ENCODE measurements around the gene MCAM. TPM values are rescaled to one million over a fixed set of nuclear protein-coding genes. Genes with fewer than 3 reads are reported as not detected.

The MCAM gene
- total and polyA plus RNA-seq, 2 donors (not counting 3 experiments of a cell fraction or from before 2014, with no cell fraction given): 1,027 to 2,543 TPM

- no peaks in the 10 kb centered on the region for H3K9me3 ChIP-seq (replicated peaks; ENCODE audit: control insufficient read depth, insufficient read depth, low read length)
- ChIA-PET CTCF (interaction anchor here (0.8 to 15.9 kb wide), 11 partner anchors 11 to 302 kb away, joined by 3 to 301 read pairs (median 3); partner anchors contain the start of genes C1QTNF5, CBL, DPAGT1 and RPS25), POLR2A (interaction anchor here (0.9 to 2.2 kb wide), 2 partner anchors 12 to 225 kb away, joined by 4 to 17 read pairs; a partner anchor contains a TSS)
- H4K20me1 ChIP-seq (replicated peaks; ENCODE audit: control insufficient read depth, extremely low read depth, insufficient read depth, low read length): no peaks in the 10 kb centered on the region
- no peaks in the 10 kb centered on the region for H3K27me3 ChIP-seq (ENCODE audit: control insufficient read depth in 2 of 2, insufficient read depth in 2 of 2, low read length in 2 of 2)
- BruUV-seq (replicated peaks): no TSS peak
- dilution Hi-C loops (cut with MboI; ENCODE audit: extremely low pct_ligation_motif_present, low sequenced_read_pairs): no loop called here
- H3K4me1 ChIP-seq (ENCODE audit: control insufficient read depth, extremely low read depth, insufficient read depth, low read length): peaks cover 53% of the 10 kb centered on the region
- H3K27ac ChIP-seq (ENCODE audit: insufficient read depth, low read depth, low read length): peak overlapping the region; percentile 93
- H3K79me2 ChIP-seq (ENCODE audit: control insufficient read depth, insufficient read depth, low read length): peaks cover 22% of the 10 kb centered on the region
- H3K9me1 ChIP-seq (replicated peaks; ENCODE audit: control insufficient read depth, extremely low read depth, insufficient read depth, low read length): no peaks in the 10 kb centered on the region
- peak overlapping the region in 2 of 3 experiments; percentile 23 to 29 for H3K4me3 ChIP-seq (replicated peaks in 1 of 3; ENCODE audit: insufficient read depth in 1 of 3, low read depth in 1 of 3, low read length in 3 of 3)
- FAIRE-seq: no peak
- peak overlapping the region; percentile 68 for H3K9ac ChIP-seq (replicated peaks; ENCODE audit: extremely low read depth, insufficient read depth, low read length)
- no peak overlapping the region for H2AFZ ChIP-seq (ENCODE audit: low read depth, low read length)
- intact Hi-C loops (cut with micrococcal nuclease): loop anchor here (2.0 kb wide), 5 partner anchors 58 to 708 kb away; partner anchors contain the start of genes DDX6 and USP2
- H3K36me3 ChIP-seq (ENCODE audit: control insufficient read depth in 2 of 2, extremely low read depth in 1 of 2, insufficient read depth in 2 of 2, low read length in 2 of 2): no peaks in the 10 kb centered on the region
- TF ChIP-seq GATA2 (IDR thresholded peaks at IDR 0.05; ENCODE audit: insufficient read depth, insufficient read length, low read depth, low read length): no peak
- peak; percentile 54 for TF ChIP-seq POLR2A (IDR thresholded peaks at IDR 0.05; ENCODE audit: low read depth, low read length)
- DNase-seq (ENCODE audit: low read depth, low spot score): peak; percentile 60
- H3K4me2 ChIP-seq (ENCODE audit: insufficient read depth, low read length): peak overlapping the region; percentile 57
Observed at GRCh38 chr11:119320240-119320775, 3.4 kb upstream of the MCAM start.

- DNase-seq (ENCODE audit: low read depth, low spot score): peak; percentile 85
- BruUV-seq (replicated peaks): no TSS peak
Observed at GRCh38 chr11:119319700-119320239, 2.8 kb upstream of the MCAM start.

More at GRCh38 chr11:119319700-119320239, 2.8 kb upstream of the MCAM start:
- dilution Hi-C loops (cut with MboI; ENCODE audit: extremely low pct_ligation_motif_present, low sequenced_read_pairs): no loop called here
- TF ChIP-seq JUN (IDR thresholded peaks at IDR 0.05; ENCODE audit: borderline replicate concordance, insufficient read depth, insufficient read length, low read depth): no peak
- TF ChIP-seq, protein P1, sequence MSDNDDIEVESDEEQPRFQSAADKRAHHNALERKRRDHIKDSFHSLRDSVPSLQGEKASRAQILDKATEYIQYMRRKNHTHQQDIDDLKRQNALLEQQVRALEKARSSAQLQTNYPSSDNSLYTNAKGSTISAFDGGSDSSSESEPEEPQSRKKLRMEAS (IDR thresholded peaks at IDR 0.05; ENCODE audit: insufficient read depth, insufficient read length): no peak
- TF ChIP-seq POLR2AphosphoS5 (IDR thresholded peaks at IDR 0.05; ENCODE audit: insufficient read depth, low read depth, low read length): peak; percentile 86
- TF ChIP-seq, protein P2, sequence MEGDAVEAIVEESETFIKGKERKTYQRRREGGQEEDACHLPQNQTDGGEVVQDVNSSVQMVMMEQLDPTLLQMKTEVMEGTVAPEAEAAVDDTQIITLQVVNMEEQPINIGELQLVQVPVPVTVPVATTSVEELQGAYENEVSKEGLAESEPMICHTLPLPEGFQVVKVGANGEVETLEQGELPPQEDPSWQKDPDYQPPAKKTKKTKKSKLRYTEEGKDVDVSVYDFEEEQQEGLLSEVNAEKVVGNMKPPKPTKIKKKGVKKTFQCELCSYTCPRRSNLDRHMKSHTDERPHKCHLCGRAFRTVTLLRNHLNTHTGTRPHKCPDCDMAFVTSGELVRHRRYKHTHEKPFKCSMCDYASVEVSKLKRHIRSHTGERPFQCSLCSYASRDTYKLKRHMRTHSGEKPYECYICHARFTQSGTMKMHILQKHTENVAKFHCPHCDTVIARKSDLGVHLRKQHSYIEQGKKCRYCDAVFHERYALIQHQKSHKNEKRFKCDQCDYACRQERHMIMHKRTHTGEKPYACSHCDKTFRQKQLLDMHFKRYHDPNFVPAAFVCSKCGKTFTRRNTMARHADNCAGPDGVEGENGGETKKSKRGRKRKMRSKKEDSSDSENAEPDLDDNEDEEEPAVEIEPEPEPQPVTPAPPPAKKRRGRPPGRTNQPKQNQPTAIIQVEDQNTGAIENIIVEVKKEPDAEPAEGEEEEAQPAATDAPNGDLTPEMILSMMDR (IDR thresholded peaks at IDR 0.05; ENCODE audit: extremely low read depth in 1 of 2, insufficient read depth in 1 of 2, low read depth in 1 of 2, low read length in 2 of 2): no peak
- TF ChIP-seq POLR2A (IDR thresholded peaks at IDR 0.05; ENCODE audit: low read depth, low read length): peak; percentile 48
- TF ChIP-seq GATA2 (IDR thresholded peaks at IDR 0.05; ENCODE audit: insufficient read depth, insufficient read length, low read depth, low read length): peak; percentile 92
- no peak for TF ChIP-seq EZH2 (IDR thresholded peaks at IDR 0.05; ENCODE audit: borderline replicate concordance, low read depth, low read length, severe bottlenecking)
- TF ChIP-seq MYC (IDR thresholded peaks at IDR 0.05; ENCODE audit: low read depth, low read length): peak; percentile 58
- peak; percentile 67 for TF ChIP-seq FOS (IDR thresholded peaks at IDR 0.05; ENCODE audit: borderline replicate concordance, insufficient read depth, low read length)
- Histone ChIP-seq H2AFZ (ENCODE audit: low read depth, low read length) (no peak overlapping the region), H3K9me3 (replicated peaks; ENCODE audit: control insufficient read depth, insufficient read depth, low read length) (no peaks in the 10 kb centered on the region), H3K4me2 (ENCODE audit: insufficient read depth, low read length) (peak overlapping the region; percentile 6), H3K9me1 (replicated peaks; ENCODE audit: control insufficient read depth, extremely low read depth, insufficient read depth, low read length) (no peaks in the 10 kb centered on the region), H3K9ac (replicated peaks; ENCODE audit: extremely low read depth, insufficient read depth, low read length) (peak overlapping the region; percentile 61), H4K20me1 (replicated peaks; ENCODE audit: control insufficient read depth, extremely low read depth, insufficient read depth, low read length) (no peaks in the 10 kb centered on the region), H3K79me2 (ENCODE audit: control insufficient read depth, insufficient read depth, low read length) (peaks cover 27% of the 10 kb centered on the region), H3K27ac (ENCODE audit: insufficient read depth, low read depth, low read length) (peak overlapping the region; percentile 93), H3K4me1 (ENCODE audit: control insufficient read depth, extremely low read depth, insufficient read depth, low read length) (peaks cover 56% of the 10 kb centered on the region), H3K4me3 (replicated peaks in 1 of 3; ENCODE audit: insufficient read depth in 1 of 3, low read depth in 1 of 3, low read length in 3 of 3) (no peak overlapping the region), H3K27me3 (ENCODE audit: control insufficient read depth in 2 of 2, insufficient read depth in 2 of 2, low read length in 2 of 2) (no peaks in the 10 kb centered on the region), H3K36me3 (ENCODE audit: control insufficient read depth in 2 of 2, extremely low read depth in 1 of 2, insufficient read depth in 2 of 2, low read length in 2 of 2) (peaks cover 1 to 3% of the 10 kb centered on the region in 2 experiments)
- intact Hi-C loops (cut with micrococcal nuclease): loop anchor here (2.0 to 5.0 kb wide), 7 partner anchors 57 to 707 kb away; partner anchors contain the start of genes DDX6, USP2 and VPS11
- peak; percentile 99 for FAIRE-seq
- ChIA-PET CTCF (interaction anchor here (1.4 to 15.9 kb wide), 5 partner anchors 12 to 114 kb away, joined by 3 to 301 read pairs (median 17); partner anchors contain the start of genes C1QTNF5 and CBL), POLR2A (interaction anchor here (0.6 to 2.2 kb wide), 3 partner anchors 12 to 221 kb away, joined by 6 to 18 read pairs (median 17); no protein-coding TSS in a partner anchor)

Data from endothelial cell of umbilical vein (primary cell).